Measurements from ENCODE around the gene SYN1. TPM values are rescaled to one million over a fixed set of nuclear protein-coding genes. Genes with fewer than 3 reads are reported as not detected.
A peak's percentile ranks its signal among the peaks of the same experiment; 100 is the strongest.

SYN1 gene
- total RNA-seq, 1 donor from 2014 or later = 0.26 TPM

GRCh38 chrX:47587906-47588735 lies 31.5 kb downstream of the SYN1 start:
- Histone ChIP-seq H3K27me3 (ENCODE audit: control insufficient read depth, insufficient read depth, low read length) (no peaks in the 10 kb centered on the region), H3K36me3 (ENCODE audit: control insufficient read depth, insufficient read depth, low read length) (no peaks in the 10 kb centered on the region), H3K4me3 (ENCODE audit: low read depth, low read length) (no peak overlapping the region)
- DNase-seq (ENCODE audit: low read depth) (no peak), FAIRE-seq (no peak)
- TF ChIP-seq CTCF (IDR thresholded peaks at IDR 0.05; ENCODE audit: insufficient read depth, low read length, severe bottlenecking) = no peak

GRCh38 chrX:47587091-47587891 lies 32.4 kb downstream of the SYN1 start:
- H3K27me3 ChIP-seq (ENCODE audit: control insufficient read depth, insufficient read depth, low read length) = no peaks in the 10 kb centered on the region
- H3K4me3 ChIP-seq (ENCODE audit: low read depth, low read length) = no peak overlapping the region
- peak; percentile 48 for DNase-seq (ENCODE audit: low read depth)
- TF ChIP-seq CTCF (IDR thresholded peaks at IDR 0.05; ENCODE audit: insufficient read depth, low read length, severe bottlenecking) = no peak
- no peak for FAIRE-seq
- H3K36me3 ChIP-seq (ENCODE audit: control insufficient read depth, insufficient read depth, low read length) = no peaks in the 10 kb centered on the region

GRCh38 chrX:47586043-47586787 lies 33.4 kb downstream of the SYN1 start:
- DNase-seq (ENCODE audit: low read depth) (no peak), FAIRE-seq (no peak)
- Histone ChIP-seq H3K4me3 (ENCODE audit: low read depth, low read length) (no peak overlapping the region), H3K36me3 (ENCODE audit: control insufficient read depth, insufficient read depth, low read length) (no peaks in the 10 kb centered on the region), H3K27me3 (ENCODE audit: control insufficient read depth, insufficient read depth, low read length) (no peaks in the 10 kb centered on the region)
- no peak for TF ChIP-seq CTCF (IDR thresholded peaks at IDR 0.05; ENCODE audit: insufficient read depth, low read length, severe bottlenecking)

DNA sequence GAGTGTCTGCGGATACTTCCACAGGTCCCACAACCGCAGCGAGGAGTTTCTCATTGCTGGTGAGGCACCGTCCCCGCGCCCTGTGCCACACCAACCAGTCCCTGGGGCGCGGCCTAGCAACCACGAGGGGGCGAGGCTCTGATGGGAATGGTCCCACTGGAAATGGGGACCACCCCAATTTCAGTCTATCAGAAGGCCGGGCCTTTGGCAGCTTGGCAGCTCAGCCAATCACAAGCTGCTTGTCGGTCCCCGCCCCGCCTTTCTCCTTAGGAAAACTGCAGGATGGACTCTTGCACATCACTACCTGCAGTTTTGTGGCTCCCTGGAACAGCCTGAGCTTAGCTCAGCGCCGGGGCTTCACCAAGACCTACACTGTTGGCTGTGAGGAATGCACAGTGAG lies 34.4 kb downstream of the SYN1 start:
- Histone ChIP-seq H3K36me3 (ENCODE audit: control insufficient read depth, insufficient read depth, low read length) (no peaks in the 10 kb centered on the region), H3K4me3 (ENCODE audit: low read depth, low read length) (no peak overlapping the region), H3K27me3 (ENCODE audit: control insufficient read depth, insufficient read depth, low read length) (no peaks in the 10 kb centered on the region)
- no peak for TF ChIP-seq CTCF (IDR thresholded peaks at IDR 0.05; ENCODE audit: insufficient read depth, low read length, severe bottlenecking)
- FAIRE-seq (no peak), DNase-seq (ENCODE audit: low read depth) (no peak)

DNA sequence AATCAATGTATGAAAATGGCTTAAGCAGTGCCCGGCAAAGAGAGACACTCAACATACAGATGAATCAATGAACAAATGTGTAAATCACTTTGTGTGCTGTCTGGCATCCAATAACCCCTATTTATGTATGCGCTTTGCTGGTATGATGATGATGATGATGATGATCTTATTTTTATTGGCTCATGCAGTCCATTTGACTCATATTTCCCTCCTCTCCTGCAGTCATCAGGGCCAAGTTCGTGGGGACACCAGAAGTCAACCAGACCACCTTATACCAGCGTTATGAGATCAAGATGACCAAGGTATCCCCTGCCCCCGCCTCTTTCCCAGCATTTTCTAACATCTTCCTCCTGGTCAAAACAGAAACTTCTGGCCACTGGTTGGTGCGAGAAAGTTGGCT lies 34.9 kb downstream of the SYN1 start:
- no peaks in the 10 kb centered on the region for H3K27me3 ChIP-seq (ENCODE audit: control insufficient read depth, insufficient read depth, low read length)
- no peak overlapping the region for H3K4me3 ChIP-seq (ENCODE audit: low read depth, low read length)
- no peak for FAIRE-seq
- no peak for TF ChIP-seq CTCF (IDR thresholded peaks at IDR 0.05; ENCODE audit: insufficient read depth, low read length, severe bottlenecking)
- H3K36me3 ChIP-seq (ENCODE audit: control insufficient read depth, insufficient read depth, low read length) = no peaks in the 10 kb centered on the region
- DNase-seq (ENCODE audit: low read depth) = no peak
